DOHH2 (cell line): Measurements from ENCODE around the gene ZNF429.

Experiments used
- EZH2phosphoT487 ChIP-seq: fragments of 200-600 bp; sonication (generic); IDR thresholded peaks from 2 replicates; pipeline ENCODE4 v1.6.1; 2017; ENCODE audit warnings: borderline replicate concordance, mild to moderate bottlenecking, antibody characterized with exemption, low read length, moderate library complexity, mixed read lengths
- TF ChIP-seq, protein P1 (sequence below): fragments of 200-600 bp; sonication (generic); IDR thresholded peaks from one replicate; pipeline ENCODE4 v1.5.1; 2014; ENCODE audit warnings: antibody characterized with exemption, mild to moderate bottlenecking, low read depth, low read length; ENCODE audit not compliant: poor library complexity, severe bottlenecking

GRCh38 chr19:21593934-21594820, 88.8 kb downstream of the ZNF429 start:
- TF ChIP-seq, protein P1, sequence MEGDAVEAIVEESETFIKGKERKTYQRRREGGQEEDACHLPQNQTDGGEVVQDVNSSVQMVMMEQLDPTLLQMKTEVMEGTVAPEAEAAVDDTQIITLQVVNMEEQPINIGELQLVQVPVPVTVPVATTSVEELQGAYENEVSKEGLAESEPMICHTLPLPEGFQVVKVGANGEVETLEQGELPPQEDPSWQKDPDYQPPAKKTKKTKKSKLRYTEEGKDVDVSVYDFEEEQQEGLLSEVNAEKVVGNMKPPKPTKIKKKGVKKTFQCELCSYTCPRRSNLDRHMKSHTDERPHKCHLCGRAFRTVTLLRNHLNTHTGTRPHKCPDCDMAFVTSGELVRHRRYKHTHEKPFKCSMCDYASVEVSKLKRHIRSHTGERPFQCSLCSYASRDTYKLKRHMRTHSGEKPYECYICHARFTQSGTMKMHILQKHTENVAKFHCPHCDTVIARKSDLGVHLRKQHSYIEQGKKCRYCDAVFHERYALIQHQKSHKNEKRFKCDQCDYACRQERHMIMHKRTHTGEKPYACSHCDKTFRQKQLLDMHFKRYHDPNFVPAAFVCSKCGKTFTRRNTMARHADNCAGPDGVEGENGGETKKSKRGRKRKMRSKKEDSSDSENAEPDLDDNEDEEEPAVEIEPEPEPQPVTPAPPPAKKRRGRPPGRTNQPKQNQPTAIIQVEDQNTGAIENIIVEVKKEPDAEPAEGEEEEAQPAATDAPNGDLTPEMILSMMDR, result no peak
- no peak for TF ChIP-seq EZH2phosphoT487
